ENCODE results near the gene SULT1A3. TPM values are rescaled to one million over a fixed set of nuclear protein-coding genes. Genes with fewer than 3 reads are reported as not detected.
"Not testable (repeated sequence)": the region's sequence is repeated elsewhere in the genome, so short reads cannot be mapped to it uniquely, and the experiment has no call there.

Gene SULT1A3
- total RNA-seq, 4 donors from 2014 or later, result 1.1 to 17.2 (median 7.3) TPM

DNA sequence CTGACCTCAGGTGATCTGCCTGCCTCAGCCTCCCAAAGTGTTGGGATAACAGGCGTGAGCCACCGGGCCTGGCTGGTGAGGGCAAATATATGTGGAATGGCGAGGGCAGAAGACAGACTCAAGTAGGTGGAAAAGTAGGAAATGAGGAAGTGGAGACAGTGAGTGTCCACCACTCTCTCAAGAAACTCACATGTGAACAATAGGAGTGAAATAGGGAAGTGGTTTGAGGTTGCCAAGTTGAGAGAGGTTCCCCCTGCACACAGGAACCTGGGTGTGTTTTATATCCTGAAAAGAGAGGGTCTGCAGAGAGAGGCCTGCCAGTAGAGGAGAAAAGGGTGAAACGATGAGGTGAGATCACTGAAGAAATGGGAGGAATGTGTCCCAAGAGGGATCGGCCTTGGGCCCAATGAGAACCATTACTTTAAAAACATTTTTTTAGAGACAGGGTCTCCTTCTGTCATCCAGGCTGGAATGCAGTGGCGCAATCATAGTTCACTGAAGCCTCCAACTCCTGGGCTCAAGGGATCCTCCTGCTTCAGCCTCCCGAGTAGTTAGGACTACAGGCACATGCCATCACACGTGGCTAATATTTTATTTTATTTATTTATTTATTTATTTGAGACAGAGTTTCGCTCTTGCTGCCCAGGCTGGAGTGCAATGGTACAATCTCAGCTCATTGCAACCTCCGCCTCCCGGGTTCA lies 32.7 kb upstream of the SULT1A3 start:
- 80 to 85% methylated on average over 9 to 10 of the region's 11 CpGs for WGBS, 2 donors
- no peak for DNase-seq

DNA sequence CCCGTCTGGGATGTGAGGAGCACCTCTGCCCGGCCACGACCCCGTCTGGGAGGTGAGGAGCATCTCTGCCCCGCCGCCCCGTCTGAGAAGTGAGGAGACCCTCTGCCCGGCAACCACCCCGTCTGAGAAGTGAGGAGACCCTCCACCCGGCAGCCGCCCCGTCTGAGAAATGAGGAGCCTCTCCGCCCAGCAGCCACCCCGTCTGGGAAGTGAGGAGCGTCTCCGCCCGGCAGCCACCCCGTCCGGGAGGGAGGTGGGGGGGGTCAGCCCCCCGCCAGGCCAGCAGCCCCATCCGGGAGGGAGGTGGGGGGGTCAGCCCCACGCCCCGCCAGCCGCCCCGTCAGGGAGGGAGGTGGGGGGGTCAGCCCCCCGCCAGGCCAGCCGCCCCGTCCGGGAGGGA lies 30.3 kb upstream of the SULT1A3 start:
- intact Hi-C loops (cut with DNase I); H3K36me3 ChIP-seq; H3K27ac ChIP-seq; H3K27me3 ChIP-seq; H3K4me3 ChIP-seq; H3K4me1 ChIP-seq; DNase-seq; H3K9me3 ChIP-seq: not testable (repeated sequence)
- WGBS, 2 donors, result no CpG with 5 or more reads among the region's 29 CpGs

More for the DNA sequence above, 32.7 kb upstream of the SULT1A3 start:
- TF ChIP-seq POLR2A (IDR thresholded peaks at IDR 0.05), result no peak
- TF ChIP-seq, protein P1, sequence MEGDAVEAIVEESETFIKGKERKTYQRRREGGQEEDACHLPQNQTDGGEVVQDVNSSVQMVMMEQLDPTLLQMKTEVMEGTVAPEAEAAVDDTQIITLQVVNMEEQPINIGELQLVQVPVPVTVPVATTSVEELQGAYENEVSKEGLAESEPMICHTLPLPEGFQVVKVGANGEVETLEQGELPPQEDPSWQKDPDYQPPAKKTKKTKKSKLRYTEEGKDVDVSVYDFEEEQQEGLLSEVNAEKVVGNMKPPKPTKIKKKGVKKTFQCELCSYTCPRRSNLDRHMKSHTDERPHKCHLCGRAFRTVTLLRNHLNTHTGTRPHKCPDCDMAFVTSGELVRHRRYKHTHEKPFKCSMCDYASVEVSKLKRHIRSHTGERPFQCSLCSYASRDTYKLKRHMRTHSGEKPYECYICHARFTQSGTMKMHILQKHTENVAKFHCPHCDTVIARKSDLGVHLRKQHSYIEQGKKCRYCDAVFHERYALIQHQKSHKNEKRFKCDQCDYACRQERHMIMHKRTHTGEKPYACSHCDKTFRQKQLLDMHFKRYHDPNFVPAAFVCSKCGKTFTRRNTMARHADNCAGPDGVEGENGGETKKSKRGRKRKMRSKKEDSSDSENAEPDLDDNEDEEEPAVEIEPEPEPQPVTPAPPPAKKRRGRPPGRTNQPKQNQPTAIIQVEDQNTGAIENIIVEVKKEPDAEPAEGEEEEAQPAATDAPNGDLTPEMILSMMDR (IDR thresholded peaks at IDR 0.05), result no peak
- Histone ChIP-seq H3K36me3 (no peaks in the 10 kb centered on the region), H3K4me1 (no peaks in the 10 kb centered on the region), H3K4me3 (no peak overlapping the region), H3K27me3 (no peaks in the 10 kb centered on the region), H3K27ac (no peak overlapping the region), H3K9me3 (no peaks in the 10 kb centered on the region)
- intact Hi-C loops (cut with DNase I), result no loop called here

DNA sequence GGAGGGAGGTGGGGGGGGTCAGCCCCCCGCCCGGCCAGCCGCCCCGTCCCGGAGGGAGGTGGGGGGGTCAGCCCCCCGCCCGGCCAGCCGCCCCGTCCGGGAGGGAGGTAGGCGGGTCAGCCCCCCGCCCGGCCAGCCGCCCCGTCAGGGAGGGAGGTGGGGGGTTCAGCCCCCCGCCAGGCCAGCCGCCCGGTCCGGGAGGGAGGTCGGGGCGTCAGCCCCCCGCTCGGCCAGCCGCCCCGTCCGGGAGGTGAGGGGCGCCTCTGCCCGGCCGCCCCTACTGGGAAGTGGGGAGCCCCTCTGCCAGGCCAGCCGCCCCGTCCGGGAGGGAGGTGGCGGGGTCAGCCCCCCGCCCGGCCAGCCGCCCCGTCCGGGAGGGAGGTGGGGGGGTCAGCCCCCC lies 29.6 kb upstream of the SULT1A3 start:
- H3K9me3 ChIP-seq; DNase-seq; H3K4me1 ChIP-seq; H3K27me3 ChIP-seq; H3K4me3 ChIP-seq; H3K27ac ChIP-seq; H3K36me3 ChIP-seq; intact Hi-C loops (cut with DNase I): not testable (repeated sequence)
- no CpG with 5 or more reads among the region's 38 CpGs for WGBS, 2 donors

DNA sequence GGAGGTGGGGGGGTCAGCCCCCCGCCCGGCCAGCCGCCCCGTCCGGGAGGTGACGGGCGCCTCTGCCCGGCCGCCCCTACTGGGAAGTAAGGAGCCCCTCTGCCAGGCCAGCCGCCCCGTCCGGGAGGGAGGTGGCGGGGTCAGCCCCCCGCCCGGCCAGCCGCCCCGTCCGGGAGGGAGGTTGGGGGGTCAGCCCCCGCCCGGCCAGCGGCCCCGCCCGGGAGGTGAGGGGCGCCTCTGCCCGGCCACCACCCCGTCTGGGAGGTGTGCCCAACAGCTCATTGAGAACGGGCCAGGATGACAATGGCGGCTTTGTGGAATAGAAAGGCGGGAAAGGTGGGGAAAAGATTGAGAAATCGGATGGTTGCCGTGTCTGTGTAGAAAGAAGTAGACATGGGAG lies 28.9 kb upstream of the SULT1A3 start:
- H3K4me3 ChIP-seq; H3K4me1 ChIP-seq; H3K27me3 ChIP-seq; intact Hi-C loops (cut with DNase I); H3K9me3 ChIP-seq; H3K36me3 ChIP-seq; H3K27ac ChIP-seq; DNase-seq: not testable (repeated sequence)
- WGBS, 2 donors, result no CpG with 5 or more reads among the region's 31 CpGs

DNA sequence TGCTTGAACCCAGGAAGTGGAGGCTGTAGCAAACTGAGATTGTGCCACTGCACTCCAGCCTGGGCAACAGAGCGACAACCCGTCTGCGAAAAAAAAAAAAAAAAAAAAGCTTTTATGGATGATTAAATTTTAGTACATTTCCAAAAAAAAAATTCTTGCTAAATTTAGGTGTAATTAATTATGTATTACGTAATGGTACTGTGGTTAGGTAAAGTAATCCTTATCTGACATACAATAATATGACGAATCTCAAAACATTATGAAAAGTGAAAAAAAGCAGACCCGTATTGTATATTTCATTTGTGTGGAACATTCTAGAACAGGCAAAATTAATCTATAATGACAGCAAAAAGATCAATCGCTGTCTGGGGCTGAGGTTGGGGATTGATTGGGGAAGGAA lies 26.0 kb upstream of the SULT1A3 start:
- no peak for DNase-seq
- intact Hi-C loops (cut with DNase I), result no loop called here
- no peaks in the 10 kb centered on the region for H3K36me3 ChIP-seq
- 68% methylated on average over 7 of the region's 7 CpGs for WGBS, 2 donors
- no peak overlapping the region for H3K4me3 ChIP-seq
- H3K27ac ChIP-seq, result no peak overlapping the region
- H3K9me3 ChIP-seq, result no peaks in the 10 kb centered on the region
- TF ChIP-seq, protein P1 (IDR thresholded peaks at IDR 0.05), result no peak
- TF ChIP-seq POLR2A (IDR thresholded peaks at IDR 0.05), result no peak
- no peaks in the 10 kb centered on the region for H3K27me3 ChIP-seq
- no peaks in the 10 kb centered on the region for H3K4me1 ChIP-seq

DNA sequence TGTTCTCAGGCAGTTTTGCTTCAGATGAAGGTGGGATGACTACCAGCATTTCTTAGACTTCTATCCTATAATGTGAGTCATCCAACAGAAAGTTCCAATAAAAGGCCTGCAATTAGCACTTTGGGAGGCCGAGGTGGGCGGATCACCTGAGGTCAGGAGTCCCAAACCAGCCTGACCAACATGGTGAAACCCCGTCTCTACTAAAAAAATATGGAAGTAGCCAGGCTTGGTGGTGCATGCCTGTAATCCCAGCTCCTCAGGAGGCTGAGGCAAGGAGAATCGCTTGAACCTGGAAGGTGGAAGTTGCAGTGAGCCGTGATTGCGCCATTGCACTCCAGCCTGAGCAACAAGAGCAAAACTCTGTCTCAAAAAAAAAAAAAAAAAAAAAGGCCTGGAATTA lies 22.2 kb upstream of the SULT1A3 start:
- H3K4me3 ChIP-seq; H3K27me3 ChIP-seq; H3K27ac ChIP-seq; intact Hi-C loops (cut with DNase I); H3K36me3 ChIP-seq; DNase-seq; H3K9me3 ChIP-seq; H3K4me1 ChIP-seq: not testable (repeated sequence)
- WGBS, 2 donors, result 67 to 73% methylated on average over 6 of the region's 6 CpGs

DNA sequence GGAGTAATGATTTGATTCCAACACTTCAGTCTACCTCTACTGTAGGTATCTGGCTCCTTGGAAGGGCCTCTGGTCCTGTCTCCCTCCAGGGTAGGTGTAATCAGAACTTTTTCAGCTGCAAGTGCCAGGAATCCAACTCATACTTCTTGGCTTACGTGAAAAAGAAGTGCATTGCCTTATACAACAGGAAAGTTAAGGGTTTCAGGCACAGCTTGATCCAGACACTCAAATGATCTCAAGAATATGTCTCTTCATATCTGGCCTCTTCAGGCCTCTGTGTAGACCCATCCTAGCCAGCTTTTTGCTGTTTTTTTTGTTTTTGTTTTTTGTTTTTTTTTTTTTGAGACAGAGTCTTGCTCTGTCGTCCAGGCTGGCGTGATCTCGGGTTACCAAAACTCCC lies 19.9 kb upstream of the SULT1A3 start:
- 87 to 91% methylated on average over 4 of the region's 4 CpGs for WGBS, 2 donors

More for the DNA sequence above, 19.9 kb upstream of the SULT1A3 start:
- TF ChIP-seq, protein P1 (IDR thresholded peaks at IDR 0.05), result no peak
- no peak for TF ChIP-seq POLR2A (IDR thresholded peaks at IDR 0.05)
- Histone ChIP-seq H3K27ac (no peak overlapping the region), H3K27me3 (no peaks in the 10 kb centered on the region), H3K4me3 (no peak overlapping the region), H3K9me3 (no peaks in the 10 kb centered on the region), H3K4me1 (peaks cover 4 to 20% (median 20%) of the 10 kb centered on the region in 3 donors), H3K36me3 (no peaks in the 10 kb centered on the region)
- intact Hi-C loops (cut with DNase I), result no loop called here
- DNase-seq, result no peak
